Raji (cell line): ENCODE measurements around the gene SDK2.

Experiments used
- POLR2A ChIP-seq: IDR thresholded peaks from 2 replicates; pipeline ENCODE4 v1.6.1; 2011; ENCODE audit warnings: low read depth, low read length, control low read depth; ENCODE audit not compliant: insufficient read depth

Gene SDK2

DNA sequence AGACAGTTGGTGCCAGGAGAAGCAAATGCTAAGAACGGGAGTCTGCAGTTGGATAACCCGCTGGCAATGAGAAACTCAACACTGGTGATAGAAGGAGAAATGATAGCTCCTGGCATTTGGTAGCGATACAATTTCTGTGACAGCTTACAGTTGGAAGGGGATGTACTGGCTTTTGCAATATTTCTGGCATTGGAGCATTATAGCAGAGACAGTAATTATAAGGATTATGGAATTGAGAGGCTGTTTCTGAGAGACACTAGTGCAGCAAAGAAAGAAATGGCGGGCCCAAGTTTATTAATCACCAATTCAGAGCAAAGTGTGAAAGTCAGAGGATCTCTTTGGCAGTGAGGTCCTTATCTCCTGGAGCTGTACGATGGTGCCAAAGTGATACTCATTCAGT, 16.1 kb upstream of the SDK2 start:
- TF ChIP-seq POLR2A: no peak

- TF ChIP-seq POLR2A: no peak
Measured at GRCh38 chr17:73658821-73659515, 14.7 kb upstream of the SDK2 start.

GRCh38 chr17:73657473-73658116, 13.3 kb upstream of the SDK2 start:
- TF ChIP-seq POLR2A: no peak

DNA sequence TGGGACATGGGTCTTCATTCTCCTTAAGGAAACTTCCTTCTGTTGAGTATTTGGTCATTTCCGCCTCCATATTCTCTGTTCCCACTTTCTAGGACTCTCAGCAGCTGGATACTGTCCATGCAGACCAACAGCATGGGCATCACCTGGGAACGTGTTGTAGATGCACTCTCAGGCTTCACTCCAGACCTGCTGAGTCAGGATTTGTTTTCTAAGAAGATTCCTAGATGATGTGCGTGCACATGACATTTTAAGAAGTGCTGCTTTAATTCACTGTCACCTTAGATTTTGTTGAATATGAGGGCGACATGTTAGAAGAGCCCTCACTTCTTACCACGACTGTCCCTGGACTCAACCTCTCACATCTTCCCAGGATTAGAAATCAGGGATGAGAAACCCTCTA, 10.0 kb upstream of the SDK2 start:
- TF ChIP-seq POLR2A: no peak

GRCh38 chr17:73653810-73654209, 9.6 kb upstream of the SDK2 start:
- TF ChIP-seq POLR2A: no peak

GRCh38 chr17:73652886-73653480, 8.7 kb upstream of the SDK2 start:
- TF ChIP-seq POLR2A: no peak

GRCh38 chr17:73650617-73651200, 6.5 kb upstream of the SDK2 start:
- TF ChIP-seq POLR2A: no peak

DNA sequence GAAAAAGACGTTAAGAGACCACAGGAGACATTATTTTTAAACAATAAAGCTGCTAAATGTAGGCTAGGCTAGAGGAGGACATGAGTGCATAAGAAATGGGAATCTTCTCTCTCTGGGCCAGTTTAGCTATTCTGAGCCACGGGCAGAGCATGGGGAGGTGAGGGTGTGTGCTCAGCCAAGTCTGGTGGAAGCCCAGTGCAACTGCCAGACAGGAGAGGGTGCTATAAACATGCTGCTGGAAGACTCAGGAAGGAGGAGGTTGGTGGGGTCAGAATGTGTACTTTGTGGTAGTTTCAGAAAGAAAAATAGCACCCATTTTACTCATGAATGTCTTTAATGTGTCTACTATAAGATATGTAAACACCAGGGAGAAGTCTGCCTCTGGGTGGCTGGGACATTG, 5.9 kb upstream of the SDK2 start:
- TF ChIP-seq POLR2A: no peak

DNA sequence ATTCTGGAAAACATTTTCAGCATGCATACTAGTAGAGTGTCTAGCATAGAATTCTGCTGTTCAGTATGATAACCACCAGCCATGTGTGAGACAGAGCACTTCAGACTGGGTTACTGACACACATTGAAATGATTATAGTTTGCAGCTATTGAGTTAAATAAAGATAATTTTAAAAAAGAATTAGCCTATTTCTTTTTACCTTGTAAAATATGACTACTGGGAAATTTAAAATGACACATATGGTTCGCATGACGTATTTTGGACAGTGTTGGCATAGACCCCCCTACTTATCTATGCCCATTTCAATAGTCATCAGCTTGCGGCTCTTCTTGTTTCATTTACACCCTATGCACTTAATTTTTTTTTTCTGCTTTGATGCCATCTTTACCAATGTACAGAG, 4.7 kb upstream of the SDK2 start:
- TF ChIP-seq POLR2A: no peak

DNA sequence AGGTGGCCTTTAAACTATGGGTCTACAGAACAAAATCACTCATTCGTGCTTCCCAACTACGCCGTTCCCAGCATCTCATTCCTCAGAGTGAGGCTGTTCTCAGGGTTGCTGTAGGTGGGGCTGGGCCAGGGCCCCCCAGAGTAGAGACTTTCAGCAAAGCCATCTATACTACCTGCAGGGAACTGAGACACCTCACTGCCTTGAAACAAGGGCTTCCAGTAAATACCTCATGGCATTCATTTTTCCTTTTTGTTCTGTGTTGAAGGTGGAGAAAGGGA, 4.2 kb upstream of the SDK2 start:
- TF ChIP-seq POLR2A: no peak

DNA sequence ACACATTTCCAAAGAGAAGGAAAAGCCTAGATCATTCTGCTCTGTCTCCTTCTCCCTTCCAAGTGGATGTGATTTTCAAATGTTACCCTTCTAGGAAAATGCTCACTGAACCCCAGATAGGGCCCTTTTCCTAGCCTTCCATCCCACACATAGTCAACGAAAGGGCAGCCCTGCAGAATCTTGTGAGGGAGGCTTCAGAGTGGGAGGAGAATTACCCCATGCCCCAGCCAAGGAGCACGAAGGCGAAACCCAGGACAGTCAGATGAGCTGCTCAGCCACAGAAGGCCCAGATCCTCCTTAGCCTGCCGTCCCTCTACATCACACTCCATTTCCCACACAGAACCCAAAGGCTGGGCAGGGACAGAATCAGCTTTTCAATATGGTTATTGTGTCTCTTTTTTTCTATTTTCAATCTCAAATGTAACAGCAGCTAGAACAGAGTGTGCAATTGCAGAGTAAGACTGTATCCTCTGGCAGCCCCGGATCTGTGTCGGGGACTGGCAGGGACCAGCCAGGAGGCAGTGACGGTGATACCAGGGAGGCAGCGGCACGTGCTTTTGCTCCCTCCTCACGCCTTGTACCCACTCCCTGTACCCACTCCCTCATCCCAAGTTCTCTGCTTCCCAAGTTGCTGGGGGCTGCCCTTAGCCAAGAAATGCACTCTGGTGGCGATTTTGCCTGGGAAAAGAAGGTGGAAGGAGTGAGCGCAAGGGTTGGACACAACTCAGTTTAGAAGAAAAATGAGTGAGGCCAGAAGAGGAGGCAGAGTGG, 3.7 kb upstream of the SDK2 start:
- no peak for TF ChIP-seq POLR2A

DNA sequence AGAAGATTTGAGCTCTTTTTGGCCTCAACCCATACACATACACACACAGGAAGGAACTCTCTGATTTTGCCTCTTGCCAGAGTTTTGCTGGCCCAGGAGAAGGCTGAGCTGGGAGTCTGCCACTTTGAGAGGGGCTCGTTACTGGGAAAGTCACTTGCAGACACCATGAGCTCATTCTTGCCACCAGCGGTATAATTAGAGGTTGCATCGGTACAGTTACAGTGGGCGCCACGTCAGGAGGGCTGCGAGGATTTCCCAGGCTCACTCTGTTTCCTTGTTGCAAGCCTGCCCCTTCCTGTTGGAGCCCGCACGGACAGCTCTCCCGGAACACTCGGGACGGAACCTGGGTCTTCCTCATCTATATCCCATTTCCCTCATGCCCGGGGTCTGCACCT, 3.1 kb upstream of the SDK2 start:
- TF ChIP-seq POLR2A: no peak

DNA sequence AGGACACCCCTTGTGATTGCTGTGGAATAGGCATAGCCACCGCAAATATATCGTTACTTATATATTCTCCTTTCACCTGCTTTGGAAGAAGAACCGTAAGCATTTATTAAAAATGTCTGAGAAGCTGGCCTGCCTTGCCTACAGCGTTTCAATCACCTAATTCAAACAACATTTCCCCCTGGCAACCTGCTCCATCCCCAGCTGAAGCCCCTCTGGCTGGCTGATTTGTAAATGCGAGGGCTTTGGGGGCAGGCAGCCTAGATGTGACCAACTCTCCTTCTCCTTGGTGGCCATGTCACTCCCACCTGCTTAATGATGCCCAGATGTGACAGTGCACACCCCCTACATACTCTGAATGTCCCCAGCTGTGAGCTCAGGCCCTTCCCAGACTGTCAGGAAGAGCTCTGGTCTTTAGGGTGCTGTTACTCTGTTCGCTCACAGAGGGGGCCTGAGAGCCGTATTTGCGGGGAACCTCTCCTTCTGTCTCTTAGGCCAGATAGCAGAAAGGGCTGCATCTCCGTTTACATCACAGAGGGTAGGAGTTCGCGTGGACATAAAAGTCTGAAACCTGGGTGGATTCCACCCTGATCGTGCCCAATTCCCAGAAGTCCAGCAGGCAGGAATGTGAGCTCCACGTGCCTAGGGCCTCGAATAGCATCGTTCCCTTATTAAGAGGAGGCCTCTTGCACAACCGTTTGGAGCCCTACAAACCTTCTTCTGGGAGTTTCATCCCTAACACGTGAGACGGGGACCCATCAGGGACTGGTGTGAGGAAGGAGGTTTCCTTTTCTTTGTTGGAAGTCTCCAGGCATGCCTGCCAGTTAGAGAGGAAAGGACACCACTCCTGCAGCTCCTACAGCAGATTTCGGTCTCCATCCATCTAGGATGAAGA, 2.4 kb upstream of the SDK2 start:
- no peak for TF ChIP-seq POLR2A

- TF ChIP-seq POLR2A: no peak
Measured at GRCh38 chr17:73645050-73645871, 1.0 kb upstream of the SDK2 start.

GRCh38 chr17:73643852-73644144, 447 bp downstream of the SDK2 start:
- TF ChIP-seq POLR2A: no peak
